GM12864 (cell line): ENCODE measurements around the gene ZCCHC2.

Experiments
- DNase-seq: peaks from one replicate; pipeline ENCODE4 v3.0.0-alpha.2; 2011; ENCODE audit warnings: low read depth
- H3K4me3 ChIP-seq: 2 replicates; pipeline ENCODE4 v1.5.1; 2011; ENCODE audit warnings: mild to moderate bottlenecking, low read depth, low read length, control low read depth
- TF ChIP-seq, protein P1 (sequence below): IDR thresholded peaks from 2 replicates; pipeline ENCODE4 v1.5.1; 2011; ENCODE audit warnings: low read depth, mild to moderate bottlenecking, moderate library complexity, low read length, control low read depth, inconsistent platforms; ENCODE audit errors: missing control alignments

ZCCHC2 gene

GRCh38 chr18:62606106-62606505, 83.3 kb downstream of the ZCCHC2 start:
- DNase-seq: no peak
- TF ChIP-seq, protein P1, sequence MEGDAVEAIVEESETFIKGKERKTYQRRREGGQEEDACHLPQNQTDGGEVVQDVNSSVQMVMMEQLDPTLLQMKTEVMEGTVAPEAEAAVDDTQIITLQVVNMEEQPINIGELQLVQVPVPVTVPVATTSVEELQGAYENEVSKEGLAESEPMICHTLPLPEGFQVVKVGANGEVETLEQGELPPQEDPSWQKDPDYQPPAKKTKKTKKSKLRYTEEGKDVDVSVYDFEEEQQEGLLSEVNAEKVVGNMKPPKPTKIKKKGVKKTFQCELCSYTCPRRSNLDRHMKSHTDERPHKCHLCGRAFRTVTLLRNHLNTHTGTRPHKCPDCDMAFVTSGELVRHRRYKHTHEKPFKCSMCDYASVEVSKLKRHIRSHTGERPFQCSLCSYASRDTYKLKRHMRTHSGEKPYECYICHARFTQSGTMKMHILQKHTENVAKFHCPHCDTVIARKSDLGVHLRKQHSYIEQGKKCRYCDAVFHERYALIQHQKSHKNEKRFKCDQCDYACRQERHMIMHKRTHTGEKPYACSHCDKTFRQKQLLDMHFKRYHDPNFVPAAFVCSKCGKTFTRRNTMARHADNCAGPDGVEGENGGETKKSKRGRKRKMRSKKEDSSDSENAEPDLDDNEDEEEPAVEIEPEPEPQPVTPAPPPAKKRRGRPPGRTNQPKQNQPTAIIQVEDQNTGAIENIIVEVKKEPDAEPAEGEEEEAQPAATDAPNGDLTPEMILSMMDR: no peak
- H3K4me3 ChIP-seq: no peak overlapping the region

DNA sequence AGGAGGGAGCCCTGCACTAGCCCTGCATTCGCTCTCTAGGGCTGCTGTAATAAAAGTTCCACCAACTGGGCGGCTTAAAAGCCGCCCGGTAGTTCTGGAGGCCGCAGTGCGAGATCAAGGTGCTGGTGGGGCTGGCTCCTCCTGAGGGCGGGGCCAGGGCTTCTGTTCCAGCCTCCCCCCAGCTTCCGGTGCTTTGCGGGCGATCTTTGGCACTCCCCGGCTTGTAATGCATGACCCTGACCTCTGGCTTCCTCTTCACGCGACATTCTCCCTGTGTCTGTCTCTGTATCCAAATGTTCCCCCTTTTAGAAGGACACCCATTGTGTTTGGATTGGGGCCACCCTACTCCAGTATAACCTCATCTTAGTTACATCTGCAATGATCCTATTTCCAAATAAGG, 84.5 kb downstream of the ZCCHC2 start:
- DNase-seq: no peak
- no peak overlapping the region for H3K4me3 ChIP-seq
- TF ChIP-seq, protein P1: no peak

DNA sequence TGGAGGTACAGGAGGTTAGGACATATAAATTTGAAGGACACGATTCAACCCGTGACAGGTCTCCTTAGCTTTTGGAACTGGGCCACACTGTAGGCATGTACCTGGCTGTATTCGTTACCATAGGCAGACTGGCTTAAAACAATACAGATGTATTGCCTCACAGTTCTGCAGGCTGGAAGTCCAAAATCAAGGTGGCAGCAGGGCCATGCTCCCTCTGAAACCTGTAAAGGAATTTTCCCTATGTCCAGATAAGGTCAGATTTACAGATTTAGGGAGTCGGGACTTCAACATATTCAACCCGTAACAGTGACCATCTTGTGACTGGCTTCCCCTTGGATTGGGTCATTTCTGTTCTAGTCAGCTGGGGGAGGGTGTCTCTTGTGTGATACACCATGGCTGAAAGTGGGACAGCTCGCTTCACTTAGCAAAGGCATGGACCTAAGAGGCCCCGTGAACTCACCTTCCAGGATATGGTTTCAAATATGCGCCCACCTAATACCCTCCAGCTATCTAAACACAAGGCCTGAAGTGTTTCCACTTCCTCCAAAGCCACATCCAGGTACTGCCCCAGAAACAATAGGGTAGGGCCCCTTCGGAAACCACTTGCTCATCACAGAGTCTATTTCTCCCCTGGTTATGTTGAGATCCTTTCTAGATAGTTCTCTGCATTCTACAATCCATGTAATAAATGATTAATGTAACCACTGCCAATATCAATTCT, 85.0 kb downstream of the ZCCHC2 start:
- no peak overlapping the region for H3K4me3 ChIP-seq
- DNase-seq: no peak
- TF ChIP-seq, protein P1: no peak

DNA sequence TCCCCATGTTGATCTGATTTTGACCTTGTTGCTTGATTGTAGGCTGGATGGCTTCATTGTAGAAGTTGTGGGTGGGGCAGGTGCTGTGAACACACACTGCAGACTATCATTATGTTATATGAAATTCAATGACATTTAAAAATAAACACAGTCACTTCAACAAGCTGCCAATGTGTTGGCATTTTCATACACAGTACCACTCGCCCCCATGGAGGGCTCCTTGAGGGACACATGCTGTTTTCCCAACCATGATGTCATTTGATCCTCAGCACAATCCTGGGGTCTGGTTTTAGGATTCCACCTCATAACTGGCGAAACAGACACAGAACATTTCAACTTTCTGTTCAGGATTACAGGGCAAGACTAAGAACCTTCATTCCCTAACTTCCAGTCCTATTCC, 86.9 kb downstream of the ZCCHC2 start:
- no peak overlapping the region for H3K4me3 ChIP-seq
- TF ChIP-seq, protein P1: no peak
- no peak for DNase-seq

GRCh38 chr18:62610351-62610700, 87.5 kb downstream of the ZCCHC2 start:
- no peak overlapping the region for H3K4me3 ChIP-seq
- TF ChIP-seq, protein P1: no peak
- DNase-seq: no peak

- no peak overlapping the region for H3K4me3 ChIP-seq
Measured at GRCh38 chr18:62610701-62611411, 88.0 kb downstream of the ZCCHC2 start.

More at GRCh38 chr18:62610701-62611411, 88.0 kb downstream of the ZCCHC2 start:
- TF ChIP-seq, protein P1: no peak
- DNase-seq: no peak
